Loucy (cell line): ENCODE results near the gene ZFP91.

Experiments used
- EZH2phosphoT487 ChIP-seq: fragments of 200-600 bp; IDR thresholded peaks from 2 replicates; pipeline ENCODE4 v1.6.1; 2018; ENCODE audit warnings: antibody characterized with exemption, mild to moderate bottlenecking, moderate library complexity, borderline replicate concordance
- TF ChIP-seq, protein P1 (sequence below): fragments of 200-600 bp; sonication (generic); conservative IDR thresholded peaks from 2 replicates; pipeline ENCODE4 v1.5.1; 2014; ENCODE audit warnings: mild to moderate bottlenecking, antibody characterized with exemption, low read length

GRCh38 chr11:58645854-58646253 lies 67.0 kb downstream of the ZFP91 start:
- TF ChIP-seq, protein P1, sequence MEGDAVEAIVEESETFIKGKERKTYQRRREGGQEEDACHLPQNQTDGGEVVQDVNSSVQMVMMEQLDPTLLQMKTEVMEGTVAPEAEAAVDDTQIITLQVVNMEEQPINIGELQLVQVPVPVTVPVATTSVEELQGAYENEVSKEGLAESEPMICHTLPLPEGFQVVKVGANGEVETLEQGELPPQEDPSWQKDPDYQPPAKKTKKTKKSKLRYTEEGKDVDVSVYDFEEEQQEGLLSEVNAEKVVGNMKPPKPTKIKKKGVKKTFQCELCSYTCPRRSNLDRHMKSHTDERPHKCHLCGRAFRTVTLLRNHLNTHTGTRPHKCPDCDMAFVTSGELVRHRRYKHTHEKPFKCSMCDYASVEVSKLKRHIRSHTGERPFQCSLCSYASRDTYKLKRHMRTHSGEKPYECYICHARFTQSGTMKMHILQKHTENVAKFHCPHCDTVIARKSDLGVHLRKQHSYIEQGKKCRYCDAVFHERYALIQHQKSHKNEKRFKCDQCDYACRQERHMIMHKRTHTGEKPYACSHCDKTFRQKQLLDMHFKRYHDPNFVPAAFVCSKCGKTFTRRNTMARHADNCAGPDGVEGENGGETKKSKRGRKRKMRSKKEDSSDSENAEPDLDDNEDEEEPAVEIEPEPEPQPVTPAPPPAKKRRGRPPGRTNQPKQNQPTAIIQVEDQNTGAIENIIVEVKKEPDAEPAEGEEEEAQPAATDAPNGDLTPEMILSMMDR: no peak
- no peak for TF ChIP-seq EZH2phosphoT487
